ENCODE data around the gene DST.

- TF ChIP-seq CTCF (IDR thresholded peaks at IDR 0.05) (no peak), EZH2 (IDR thresholded peaks at IDR 0.05; ENCODE audit: borderline replicate concordance, insufficient read depth, low read depth, low read length, poor library complexity, severe bottlenecking) (no peak)
These were observed 135.2 kb downstream of the DST start for GRCh38 chr6:56507517-56507916.

All from B cell (primary cell).